K562 (cell line): Measurements from ENCODE around the gene RNU6-9. TPM values are rescaled to one million over a fixed set of nuclear protein-coding genes. Genes with fewer than 3 reads are reported as not detected.

Experiments
- ATAC-seq: fragments of 200-7000 bp; cut with Tn5 transposase; 3 replicates; pipeline ENCODE4 v1.9.1; 2020; ENCODE audit warnings: moderate library complexity
- BruUV-seq: library from RNA; stranded (reverse); fragments of 400-500 nt; replicated peaks from 2 replicates; lab custom pipeline; 2021; lab: Mats Ljungman, UMichigan
- CTCF ChIA-PET: fragments of 300-600 bp; formaldehyde crosslinking; extraction: SDS; loops from one replicate; lab custom pipeline; 2021; ENCODE audit warnings: low intra/inter-chr PET ratio; lab: Yijun Ruan, JAX
- POLR2A ChIA-PET: fragments of 300-600, 350-650 bp; sonication (Branson Sonifier 250); formaldehyde crosslinking; extraction: SDS; loops from one replicate; lab custom pipeline; 2021; ENCODE audit warnings: antibody characterized with exemption, inconsistent platforms; lab: Yijun Ruan, JAX
- DNase-seq, 4 experiments: peaks; one replicate each; pipeline versions ENCODE4 v3.0.0 to v3.0.0-alpha.2; 2011 to 2018; ENCODE audit warnings: low spot score in 3 of 4, mixed read lengths in 3 of 4; ENCODE audit errors: extremely low read depth in 1 of 4
- FAIRE-seq: peaks from 2 replicates; lab custom pipeline; 2011; peaks lifted over from hg19 to GRCh38; lab: Jason Lieb, UNC
- H2AFZ ChIP-seq: 2 replicates; pipeline ENCODE4 v1.6.0; 2011; ENCODE audit warnings: low read depth, low read length, control low read depth, inconsistent platforms
- H3K27ac ChIP-seq: fragments of 200-600 bp; 3 replicates; pipeline ENCODE4 v1.8.0; 2011; ENCODE audit warnings: low read depth, mild to moderate bottlenecking, control low read depth, inconsistent platforms, low read length, moderate library complexity, mixed read lengths; ENCODE audit errors: extremely low read depth
- H3K27me3 ChIP-seq, 2 experiments: fragments of 300-600 bp in 1 of 2; 2 replicates in 1 of 2; 3 replicates in 1 of 2; pipeline versions ENCODE4 v1.6.0 to v1.8.0; 2011; ENCODE audit warnings: inconsistent platforms in 2 of 2, low read length in 2 of 2, mild to moderate bottlenecking in 1 of 2, mixed read lengths in 1 of 2, moderate library complexity in 1 of 2; ENCODE audit not compliant: control insufficient read depth in 2 of 2, insufficient read depth in 2 of 2
- H3K36me3 ChIP-seq: fragments of 300-600 bp; 3 replicates; pipeline ENCODE4 v1.8.0; 2011; ENCODE audit warnings: mild to moderate bottlenecking, low read length, inconsistent platforms; ENCODE audit not compliant: control insufficient read depth, insufficient read depth
- H3K4me1 ChIP-seq, 2 experiments: fragments of 200-600 bp in 1 of 2; replicated peaks in 1 of 2; 2 replicates in 1 of 2; 3 replicates in 1 of 2; pipeline versions ENCODE4 v1.5.1 to v1.8.0; 2011; ENCODE audit warnings: inconsistent platforms in 2 of 2, low read length in 2 of 2, mild to moderate bottlenecking in 1 of 2, mixed read lengths in 1 of 2, moderate library complexity in 1 of 2; ENCODE audit not compliant: control insufficient read depth in 2 of 2, insufficient read depth in 2 of 2
- H3K4me2 ChIP-seq: 2 replicates; pipeline ENCODE4 v1.6.1; 2011; ENCODE audit warnings: low read length, control low read depth, inconsistent platforms, mixed read lengths; ENCODE audit not compliant: insufficient read depth
- H3K4me3 ChIP-seq: fragments of 200-600 bp; sonication (generic), shearing (Covaris generic); 2 replicates; pipeline ENCODE4 v1.5.1; 2016; ENCODE audit warnings: control low read depth, inconsistent platforms
- H3K79me2 ChIP-seq: fragments of 200-600 bp; 3 replicates; pipeline ENCODE4 v1.8.0; 2011; ENCODE audit warnings: low read length, inconsistent platforms; ENCODE audit not compliant: control insufficient read depth, insufficient read depth
- H3K9ac ChIP-seq, 2 experiments: 2 replicates each; pipeline versions ENCODE4 v1.6.0 to v1.6.1; 2011; ENCODE audit warnings: low read depth in 2 of 2, low read length in 2 of 2, control low read depth in 1 of 2, inconsistent platforms in 1 of 2, mild to moderate bottlenecking in 1 of 2, mixed read lengths in 1 of 2; ENCODE audit not compliant: insufficient read depth in 1 of 2
- H3K9me1 ChIP-seq: one replicate; pipeline ENCODE4 v1.6.0; 2011; ENCODE audit warnings: inconsistent platforms, mild to moderate bottlenecking, low read length, moderate library complexity; ENCODE audit not compliant: control insufficient read depth, insufficient read depth
- H3K9me3 ChIP-seq: replicated peaks from 2 replicates; pipeline ENCODE4 v1.5.1; 2011; ENCODE audit warnings: low read depth, low read length, inconsistent platforms; ENCODE audit not compliant: control insufficient read depth, insufficient read depth
- H4K20me1 ChIP-seq: replicated peaks from 2 replicates; pipeline ENCODE4 v1.6.1; 2011; ENCODE audit warnings: low read length, inconsistent platforms, mixed read lengths; ENCODE audit not compliant: control insufficient read depth, insufficient read depth
- FOXM1 ChIP-seq, 2 experiments: fragments of 450-650 bp in 1 of 2; sonication (generic) in 1 of 2; formaldehyde crosslinking in 1 of 2; IDR thresholded peaks; 2 replicates each; pipeline versions ENCODE4 v1.6.1 to v1.9.0; 2017 to 2022; ENCODE audit warnings: low read depth in 2 of 2, mild to moderate bottlenecking in 2 of 2, missing genetic modification reagents in 1 of 2, moderate library complexity in 1 of 2
- GABPB1 ChIP-seq: sonication (generic); formaldehyde crosslinking; IDR thresholded peaks from 2 replicates; pipeline ENCODE4 v1.8.0; 2022; ENCODE audit warnings: mild to moderate bottlenecking, missing genetic modification reagents
- NR2C2 ChIP-seq, 2 experiments: fragments of 200-800 bp in 1 of 2; sonication (Bioruptor generic) in 1 of 2; sonication (generic) in 1 of 2; formaldehyde crosslinking in 1 of 2; IDR thresholded peaks; 2 replicates each; pipeline versions ENCODE4 v1.6.1 to v1.8.0; 2016 to 2022; ENCODE audit warnings: mild to moderate bottlenecking in 1 of 2, missing compliant biosample characterization in 1 of 2, missing genetic modification characterization in 1 of 2, missing genetic modification reagents in 1 of 2
- POLR2G ChIP-seq: fragments of 200-400 bp; formaldehyde crosslinking; IDR thresholded peaks from 2 replicates; pipeline ENCODE4 v1.6.1; 2017; ENCODE audit warnings: low read depth, mild to moderate bottlenecking, antibody characterized with exemption, low read length, moderate library complexity
- RBFOX2 ChIP-seq: fragments of 200-400 bp; formaldehyde crosslinking; IDR thresholded peaks from 2 replicates; pipeline ENCODE4 v1.6.1; 2017; ENCODE audit warnings: low read depth, mild to moderate bottlenecking, low read length, moderate library complexity
- RBM22 ChIP-seq: fragments of 200-400 bp; formaldehyde crosslinking; IDR thresholded peaks from 2 replicates; pipeline ENCODE4 v1.6.1; 2018; ENCODE audit warnings: low read length, low read depth; ENCODE audit not compliant: poor library complexity, severe bottlenecking
- SP1 ChIP-seq: sonication (generic); formaldehyde crosslinking; IDR thresholded peaks from 2 replicates; pipeline ENCODE4 v1.8.1; 2022; ENCODE audit warnings: mild to moderate bottlenecking, missing genetic modification reagents
- ZNF263 ChIP-seq: sonication (generic); formaldehyde crosslinking; IDR thresholded peaks from 2 replicates; pipeline ENCODE4 v1.8.0; 2022; ENCODE audit warnings: mild to moderate bottlenecking, missing genetic modification reagents, borderline replicate concordance
- WGBS: fragments of 100-300 bp; shearing (Covaris generic); methylation state at CpG from one replicate; pipeline ENCODE4 v1.1.6; 2016; ENCODE audit warnings: low coverage, mixed read lengths; ENCODE audit not compliant: insufficient coverage; ENCODE audit errors: missing lambda C conversion rate; 5-methylcytosine and 5-hydroxymethylcytosine counted together
- in situ Hi-C: fragments of 300-500 bp; cut with MboI; formaldehyde crosslinking; loops from 4 replicates; pipeline ENCODE4 v1.15.0; 2018; ENCODE audit warnings: inconsistent platforms, mixed read lengths
- intact Hi-C: fragments of 100-400 bp; cut with micrococcal nuclease; formaldehyde crosslinking; loops from 2 replicates; pipeline ENCODE4 v1.14.2; 2022
- polyA plus RNA-seq, 8 experiments: library from polyadenylated mRNA; depleted of rRNA in 4 of 8; stranded (reverse) in 5 of 8; unstranded in 3 of 8; fragments of >200 nt; fragmentation: Nextera tagmentation in 2 of 8; fragmentation: Illumina TruSeq in 1 of 8; extraction: Ambion mirVana in 2 of 8; extraction: Trizol in 1 of 8; gene quantifications; 2 replicates each; pipeline versions ENCODE4 v1.2.1 to v1.2.3, GENCODE V29; 2011 to 2014; ENCODE audit warnings: inconsistent platforms in 1 of 8, missing spikeins in 1 of 8
- total RNA-seq, 7 experiments: library from RNA; depleted of rRNA in 6 of 7; stranded (reverse); fragments of >200 nt in 6 of 7; fragmentation: Illumina TruSeq in 2 of 7; extraction: Trizol in 2 of 7; gene quantifications; 2 replicates each; pipeline versions ENCODE4 v1.2.1 to v1.2.3, GENCODE V29; 2011 to 2021; ENCODE audit warnings: low replicate concordance in 1 of 7
- TF ChIP-seq, protein P1 (sequence below), 2 experiments: fragments of 450-650 bp; formaldehyde crosslinking in 1 of 2; IDR thresholded peaks; 2 replicates each; pipeline versions ENCODE4 v1.4.0 to v1.6.1; 2014 to 2020; ENCODE audit warnings: mild to moderate bottlenecking in 2 of 2, borderline replicate concordance in 1 of 2, low read depth in 1 of 2
- TF ChIP-seq, protein P2 (sequence below): sonication (generic); formaldehyde crosslinking; IDR thresholded peaks from 2 replicates; pipeline ENCODE4 v1.8.0; 2022; ENCODE audit warnings: mild to moderate bottlenecking, missing genetic modification reagents
- TF ChIP-seq, protein P3 (sequence below): sonication (generic); formaldehyde crosslinking; IDR thresholded peaks from 2 replicates; pipeline ENCODE4 v1.9.0; 2022; ENCODE audit warnings: mild to moderate bottlenecking, missing genetic modification reagents

The RNU6-9 gene
- total and polyA plus RNA-seq, 9 of the 15 experiments (the other 6 are each of a cell fraction or from before 2014, with no cell fraction given), result not detected

DNA sequence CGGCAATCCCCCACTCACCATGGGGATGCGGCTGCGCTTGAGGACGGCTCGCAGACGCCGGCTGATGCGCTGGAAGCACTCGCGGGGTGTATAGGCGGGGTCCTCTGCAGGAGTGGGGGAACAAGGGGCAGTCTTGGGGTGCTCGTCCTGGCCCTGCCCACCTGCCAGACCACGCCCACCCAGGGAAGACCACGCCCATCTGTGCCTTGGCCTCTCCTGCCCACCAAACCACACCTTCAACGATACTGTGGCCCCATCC, 6.7 kb downstream of the RNU6-9 start:
- Histone ChIP-seq H3K4me2 (peak overlapping the region; percentile 24; the same call in 1 of the 2 replicates), H3K4me3 (no peak overlapping the region), H3K27me3 (no peaks in the 10 kb centered on the region), H3K4me1 (peaks cover 37 to 77% of the 10 kb centered on the region in 2 experiments), H4K20me1 (peaks cover 12% of the 10 kb centered on the region), H3K36me3 (peaks cover 64% of the 10 kb centered on the region; the same call in 2 of the 3 replicates), H3K9me3 (no peaks in the 10 kb centered on the region), H3K9ac (peak overlapping the region in 1 of 2 experiments; percentile 61; a peak in 2 of 4 replicates), H2AFZ (no peak overlapping the region), H3K27ac (no peak overlapping the region; the same call in 2 of the 3 replicates), H3K79me2 (peaks cover 47% of the 10 kb centered on the region), H3K9me1 (peaks cover 5% of the 10 kb centered on the region)
- in situ Hi-C loops (no loop called here), intact Hi-C loops (no loop called here)
- POLR2A ChIA-PET, result no interaction called here
- no peak for FAIRE-seq
- no TSS peak for BruUV-seq
- 44% methylated on average over 15 of the region's 15 CpGs for WGBS
- no peak for DNase-seq
- peak; percentile 46 for ATAC-seq
- CTCF ChIA-PET, result no interaction called here
- TF ChIP-seq ZNF263 (CRISPR knock-in tag) (no peak), SP1 (CRISPR knock-in tag) (peak; percentile 33; the same call in 1 of the 2 replicates), RBFOX2 (peak; percentile 49), FOXM1 (IDR thresholded peaks at IDR 0.05; ENCODE audit: low read depth) (no peak), FOXM1 (CRISPR knock-in tag; IDR thresholded peaks at IDR 0.05; ENCODE audit: low read depth) (0 out of 2 replicates have a peak, but pooled peaks have one; percentile 47), RBM22 (peak; percentile 25), NR2C2 (CRISPR knock-in tag; IDR thresholded peaks at IDR 0.05) (no peak), NR2C2 (tag; IDR thresholded peaks at IDR 0.05) (no peak), POLR2G (peak; percentile 83), GABPB1 (CRISPR knock-in tag) (0 out of 2 replicates have a peak, but pooled peaks have one; percentile 3)
- TF ChIP-seq, protein P1, sequence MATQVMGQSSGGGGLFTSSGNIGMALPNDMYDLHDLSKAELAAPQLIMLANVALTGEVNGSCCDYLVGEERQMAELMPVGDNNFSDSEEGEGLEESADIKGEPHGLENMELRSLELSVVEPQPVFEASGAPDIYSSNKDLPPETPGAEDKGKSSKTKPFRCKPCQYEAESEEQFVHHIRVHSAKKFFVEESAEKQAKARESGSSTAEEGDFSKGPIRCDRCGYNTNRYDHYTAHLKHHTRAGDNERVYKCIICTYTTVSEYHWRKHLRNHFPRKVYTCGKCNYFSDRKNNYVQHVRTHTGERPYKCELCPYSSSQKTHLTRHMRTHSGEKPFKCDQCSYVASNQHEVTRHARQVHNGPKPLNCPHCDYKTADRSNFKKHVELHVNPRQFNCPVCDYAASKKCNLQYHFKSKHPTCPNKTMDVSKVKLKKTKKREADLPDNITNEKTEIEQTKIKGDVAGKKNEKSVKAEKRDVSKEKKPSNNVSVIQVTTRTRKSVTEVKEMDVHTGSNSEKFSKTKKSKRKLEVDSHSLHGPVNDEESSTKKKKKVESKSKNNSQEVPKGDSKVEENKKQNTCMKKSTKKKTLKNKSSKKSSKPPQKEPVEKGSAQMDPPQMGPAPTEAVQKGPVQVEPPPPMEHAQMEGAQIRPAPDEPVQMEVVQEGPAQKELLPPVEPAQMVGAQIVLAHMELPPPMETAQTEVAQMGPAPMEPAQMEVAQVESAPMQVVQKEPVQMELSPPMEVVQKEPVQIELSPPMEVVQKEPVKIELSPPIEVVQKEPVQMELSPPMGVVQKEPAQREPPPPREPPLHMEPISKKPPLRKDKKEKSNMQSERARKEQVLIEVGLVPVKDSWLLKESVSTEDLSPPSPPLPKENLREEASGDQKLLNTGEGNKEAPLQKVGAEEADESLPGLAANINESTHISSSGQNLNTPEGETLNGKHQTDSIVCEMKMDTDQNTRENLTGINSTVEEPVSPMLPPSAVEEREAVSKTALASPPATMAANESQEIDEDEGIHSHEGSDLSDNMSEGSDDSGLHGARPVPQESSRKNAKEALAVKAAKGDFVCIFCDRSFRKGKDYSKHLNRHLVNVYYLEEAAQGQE (IDR thresholded peaks at IDR 0.05; ENCODE audit: borderline replicate concordance), result no peak
- TF ChIP-seq, protein P1 (CRISPR knock-in tag; IDR thresholded peaks at IDR 0.05; ENCODE audit: low read depth), result 0 out of 2 replicates have a peak, but pooled peaks have one; percentile 28
- TF ChIP-seq, protein P2, sequence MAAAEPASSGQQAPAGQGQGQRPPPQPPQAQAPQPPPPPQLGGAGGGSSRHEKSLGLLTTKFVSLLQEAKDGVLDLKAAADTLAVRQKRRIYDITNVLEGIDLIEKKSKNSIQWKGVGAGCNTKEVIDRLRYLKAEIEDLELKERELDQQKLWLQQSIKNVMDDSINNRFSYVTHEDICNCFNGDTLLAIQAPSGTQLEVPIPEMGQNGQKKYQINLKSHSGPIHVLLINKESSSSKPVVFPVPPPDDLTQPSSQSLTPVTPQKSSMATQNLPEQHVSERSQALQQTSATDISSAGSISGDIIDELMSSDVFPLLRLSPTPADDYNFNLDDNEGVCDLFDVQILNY (CRISPR knock-in tag), result no peak
- TF ChIP-seq, protein P3, sequence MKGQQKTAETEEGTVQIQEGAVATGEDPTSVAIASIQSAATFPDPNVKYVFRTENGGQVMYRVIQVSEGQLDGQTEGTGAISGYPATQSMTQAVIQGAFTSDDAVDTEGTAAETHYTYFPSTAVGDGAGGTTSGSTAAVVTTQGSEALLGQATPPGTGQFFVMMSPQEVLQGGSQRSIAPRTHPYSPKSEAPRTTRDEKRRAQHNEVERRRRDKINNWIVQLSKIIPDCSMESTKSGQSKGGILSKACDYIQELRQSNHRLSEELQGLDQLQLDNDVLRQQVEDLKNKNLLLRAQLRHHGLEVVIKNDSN (CRISPR knock-in tag), result 0 out of 2 replicates have a peak, but pooled peaks have one; percentile 12
